ENCODE data around the gene F12.

GRCh38 chr5:177423671-177424070 is 14.3 kb upstream of the F12 start:
- TF ChIP-seq, protein P1, sequence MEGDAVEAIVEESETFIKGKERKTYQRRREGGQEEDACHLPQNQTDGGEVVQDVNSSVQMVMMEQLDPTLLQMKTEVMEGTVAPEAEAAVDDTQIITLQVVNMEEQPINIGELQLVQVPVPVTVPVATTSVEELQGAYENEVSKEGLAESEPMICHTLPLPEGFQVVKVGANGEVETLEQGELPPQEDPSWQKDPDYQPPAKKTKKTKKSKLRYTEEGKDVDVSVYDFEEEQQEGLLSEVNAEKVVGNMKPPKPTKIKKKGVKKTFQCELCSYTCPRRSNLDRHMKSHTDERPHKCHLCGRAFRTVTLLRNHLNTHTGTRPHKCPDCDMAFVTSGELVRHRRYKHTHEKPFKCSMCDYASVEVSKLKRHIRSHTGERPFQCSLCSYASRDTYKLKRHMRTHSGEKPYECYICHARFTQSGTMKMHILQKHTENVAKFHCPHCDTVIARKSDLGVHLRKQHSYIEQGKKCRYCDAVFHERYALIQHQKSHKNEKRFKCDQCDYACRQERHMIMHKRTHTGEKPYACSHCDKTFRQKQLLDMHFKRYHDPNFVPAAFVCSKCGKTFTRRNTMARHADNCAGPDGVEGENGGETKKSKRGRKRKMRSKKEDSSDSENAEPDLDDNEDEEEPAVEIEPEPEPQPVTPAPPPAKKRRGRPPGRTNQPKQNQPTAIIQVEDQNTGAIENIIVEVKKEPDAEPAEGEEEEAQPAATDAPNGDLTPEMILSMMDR (IDR thresholded peaks at IDR 0.05; ENCODE audit: insufficient read depth, low read length), result no peak
- TF ChIP-seq POLR2AphosphoS5 (IDR thresholded peaks at IDR 0.05; ENCODE audit: low read depth), result no peak
- TF ChIP-seq, protein P2, sequence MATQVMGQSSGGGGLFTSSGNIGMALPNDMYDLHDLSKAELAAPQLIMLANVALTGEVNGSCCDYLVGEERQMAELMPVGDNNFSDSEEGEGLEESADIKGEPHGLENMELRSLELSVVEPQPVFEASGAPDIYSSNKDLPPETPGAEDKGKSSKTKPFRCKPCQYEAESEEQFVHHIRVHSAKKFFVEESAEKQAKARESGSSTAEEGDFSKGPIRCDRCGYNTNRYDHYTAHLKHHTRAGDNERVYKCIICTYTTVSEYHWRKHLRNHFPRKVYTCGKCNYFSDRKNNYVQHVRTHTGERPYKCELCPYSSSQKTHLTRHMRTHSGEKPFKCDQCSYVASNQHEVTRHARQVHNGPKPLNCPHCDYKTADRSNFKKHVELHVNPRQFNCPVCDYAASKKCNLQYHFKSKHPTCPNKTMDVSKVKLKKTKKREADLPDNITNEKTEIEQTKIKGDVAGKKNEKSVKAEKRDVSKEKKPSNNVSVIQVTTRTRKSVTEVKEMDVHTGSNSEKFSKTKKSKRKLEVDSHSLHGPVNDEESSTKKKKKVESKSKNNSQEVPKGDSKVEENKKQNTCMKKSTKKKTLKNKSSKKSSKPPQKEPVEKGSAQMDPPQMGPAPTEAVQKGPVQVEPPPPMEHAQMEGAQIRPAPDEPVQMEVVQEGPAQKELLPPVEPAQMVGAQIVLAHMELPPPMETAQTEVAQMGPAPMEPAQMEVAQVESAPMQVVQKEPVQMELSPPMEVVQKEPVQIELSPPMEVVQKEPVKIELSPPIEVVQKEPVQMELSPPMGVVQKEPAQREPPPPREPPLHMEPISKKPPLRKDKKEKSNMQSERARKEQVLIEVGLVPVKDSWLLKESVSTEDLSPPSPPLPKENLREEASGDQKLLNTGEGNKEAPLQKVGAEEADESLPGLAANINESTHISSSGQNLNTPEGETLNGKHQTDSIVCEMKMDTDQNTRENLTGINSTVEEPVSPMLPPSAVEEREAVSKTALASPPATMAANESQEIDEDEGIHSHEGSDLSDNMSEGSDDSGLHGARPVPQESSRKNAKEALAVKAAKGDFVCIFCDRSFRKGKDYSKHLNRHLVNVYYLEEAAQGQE (IDR thresholded peaks at IDR 0.05; ENCODE audit: insufficient replicate concordance, low read depth), result no peak
- no peak for TF ChIP-seq SPI1 (IDR thresholded peaks at IDR 0.05; ENCODE audit: borderline replicate concordance, low read depth)
- TF ChIP-seq GABPA (IDR thresholded peaks at IDR 0.05; ENCODE audit: low read depth), result no peak

Data from HL-60 (cell line).